PFSK-1 (cell line): Measurements from ENCODE around the gene C18orf63.

ENCODE experiments used
- FOXP2 ChIP-seq: optimal IDR thresholded peaks from 2 replicates; pipeline ENCODE3; 2011; ENCODE audit warnings: borderline replicate concordance, control low read depth, inconsistent platforms; ENCODE audit not compliant: insufficient read depth; ENCODE audit errors: extremely low read length, extremely low read depth
- TAF1 ChIP-seq: IDR thresholded peaks from 2 replicates; pipeline ENCODE4 v1.6.1; 2012; ENCODE audit warnings: low read length, control low read depth, borderline replicate concordance; ENCODE audit not compliant: insufficient read depth
- TF ChIP-seq, protein P1 (sequence below), 2 experiments: IDR thresholded peaks; 2 replicates each; pipeline versions ENCODE4 v1.6.1 to v1.8.0; 2011 to 2012; ENCODE audit warnings: low read depth in 2 of 2, low read length in 2 of 2, control low read depth in 1 of 2, inconsistent platforms in 1 of 2, mild to moderate bottlenecking in 1 of 2, moderate library complexity in 1 of 2; ENCODE audit not compliant: insufficient read depth in 1 of 2

DNA sequence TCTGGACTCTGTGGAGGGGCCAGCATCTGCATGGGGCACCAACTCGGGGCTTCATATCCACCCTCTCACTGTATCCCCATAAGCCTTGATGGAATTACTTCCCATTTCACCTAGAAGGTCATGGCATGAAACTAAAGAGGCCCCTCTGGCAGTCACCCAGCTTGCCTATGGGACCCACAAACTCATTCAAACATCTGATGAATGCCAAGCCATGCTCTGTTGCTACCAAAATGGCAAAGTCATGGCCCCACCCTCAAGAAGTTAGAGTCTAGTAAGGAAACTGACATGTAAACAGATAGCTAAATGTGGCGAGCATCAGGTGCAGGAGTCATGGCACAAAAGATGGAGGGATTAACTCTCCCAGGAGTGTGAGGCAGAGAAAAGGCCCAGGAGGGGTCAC lies 38.3 kb upstream of the C18orf63 start:
- TF ChIP-seq, protein P1, sequence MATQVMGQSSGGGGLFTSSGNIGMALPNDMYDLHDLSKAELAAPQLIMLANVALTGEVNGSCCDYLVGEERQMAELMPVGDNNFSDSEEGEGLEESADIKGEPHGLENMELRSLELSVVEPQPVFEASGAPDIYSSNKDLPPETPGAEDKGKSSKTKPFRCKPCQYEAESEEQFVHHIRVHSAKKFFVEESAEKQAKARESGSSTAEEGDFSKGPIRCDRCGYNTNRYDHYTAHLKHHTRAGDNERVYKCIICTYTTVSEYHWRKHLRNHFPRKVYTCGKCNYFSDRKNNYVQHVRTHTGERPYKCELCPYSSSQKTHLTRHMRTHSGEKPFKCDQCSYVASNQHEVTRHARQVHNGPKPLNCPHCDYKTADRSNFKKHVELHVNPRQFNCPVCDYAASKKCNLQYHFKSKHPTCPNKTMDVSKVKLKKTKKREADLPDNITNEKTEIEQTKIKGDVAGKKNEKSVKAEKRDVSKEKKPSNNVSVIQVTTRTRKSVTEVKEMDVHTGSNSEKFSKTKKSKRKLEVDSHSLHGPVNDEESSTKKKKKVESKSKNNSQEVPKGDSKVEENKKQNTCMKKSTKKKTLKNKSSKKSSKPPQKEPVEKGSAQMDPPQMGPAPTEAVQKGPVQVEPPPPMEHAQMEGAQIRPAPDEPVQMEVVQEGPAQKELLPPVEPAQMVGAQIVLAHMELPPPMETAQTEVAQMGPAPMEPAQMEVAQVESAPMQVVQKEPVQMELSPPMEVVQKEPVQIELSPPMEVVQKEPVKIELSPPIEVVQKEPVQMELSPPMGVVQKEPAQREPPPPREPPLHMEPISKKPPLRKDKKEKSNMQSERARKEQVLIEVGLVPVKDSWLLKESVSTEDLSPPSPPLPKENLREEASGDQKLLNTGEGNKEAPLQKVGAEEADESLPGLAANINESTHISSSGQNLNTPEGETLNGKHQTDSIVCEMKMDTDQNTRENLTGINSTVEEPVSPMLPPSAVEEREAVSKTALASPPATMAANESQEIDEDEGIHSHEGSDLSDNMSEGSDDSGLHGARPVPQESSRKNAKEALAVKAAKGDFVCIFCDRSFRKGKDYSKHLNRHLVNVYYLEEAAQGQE (IDR thresholded peaks at IDR 0.05; ENCODE audit: insufficient read depth in 1 of 2, low read depth in 2 of 2, low read length in 2 of 2): no peak
- TF ChIP-seq TAF1 (no peak), FOXP2 (no peak)
